ENCODE results near the gene EFNA1. TPM values are rescaled to one million over a fixed set of nuclear protein-coding genes. Genes with fewer than 3 reads are reported as not detected.

EFNA1 gene
- polyA plus RNA-seq, 1 of the 3 experiments (the other 2 are of a cell fraction): 14.4 TPM

DNA sequence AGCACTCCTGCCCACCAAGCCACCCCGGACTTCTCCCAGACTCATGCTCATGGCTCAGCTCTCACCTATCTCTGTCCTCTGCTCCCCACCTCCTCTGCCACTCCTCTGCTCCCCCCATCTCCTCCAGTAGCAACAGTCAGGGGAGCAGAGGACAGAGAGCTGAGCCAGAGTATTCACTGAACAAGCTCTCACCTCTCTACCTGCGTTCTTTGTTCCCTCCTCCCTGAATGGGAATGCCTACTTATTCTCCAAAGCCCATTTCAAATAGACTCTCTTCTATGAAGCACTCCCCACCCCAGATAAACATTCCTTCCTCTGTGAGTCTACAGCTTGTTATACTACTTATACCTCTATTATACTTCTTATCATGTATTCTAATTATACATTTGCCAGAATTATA is 6.4 kb upstream of the EFNA1 start:
- Histone ChIP-seq H3K9me3 (no peaks in the 10 kb centered on the region), H3K9me2 (no peaks in the 10 kb centered on the region), H3K9ac (no peak overlapping the region), H3K4me1 (ENCODE audit: control insufficient read depth in 1 of 2, insufficient read depth in 2 of 2, low read depth in 1 of 2, low read length in 1 of 2) (peaks cover 0 to 9% of the 10 kb centered on the region in 2 experiments; a peak in 1 of 4 replicates), H3K36me3 (replicated peaks in 1 of 2; ENCODE audit: control insufficient read depth in 1 of 2, insufficient read depth in 2 of 2, low read length in 1 of 2) (no peaks in the 10 kb centered on the region), H3K4me2 (no peak overlapping the region), H3K27me3 (ENCODE audit: insufficient read depth) (no peaks in the 10 kb centered on the region; the same call in 1 of the 2 replicates), H2AFZ (ENCODE audit: low read depth) (no peak overlapping the region), H3K4me3 (ENCODE audit: low read depth in 2 of 2, low read length in 1 of 2) (no peak overlapping the region), H3K27ac (ENCODE audit: low read depth in 2 of 2, low read length in 1 of 2) (no peak overlapping the region), H4K20me1 (ENCODE audit: insufficient read depth) (no peaks in the 10 kb centered on the region), H3K79me2 (ENCODE audit: insufficient read depth) (no peaks in the 10 kb centered on the region), H3F3A (replicated peaks; ENCODE audit: insufficient read depth) (no peaks in the 10 kb centered on the region)
- TF ChIP-seq POLR2AphosphoS5 (IDR thresholded peaks at IDR 0.05; ENCODE audit: low read depth, low read length) (no peak), EZH2phosphoT487 (IDR thresholded peaks at IDR 0.05; ENCODE audit: borderline replicate concordance, low read depth) (no peak), NFIC (IDR thresholded peaks at IDR 0.05; ENCODE audit: borderline replicate concordance) (no peak), RFX5 (IDR thresholded peaks at IDR 0.05; ENCODE audit: low read length) (no peak), TCF12 (IDR thresholded peaks at IDR 0.05) (no peak)
- DNase-seq: no peak
- 79% methylated on average over 2 of the region's 2 CpGs for WGBS (ENCODE audit: low lambda C conversion rate)
- POLR2A ChIA-PET: no interaction called here
- CTCF ChIA-PET: interaction anchor here (0.8 to 4.5 kb wide), 5 partner anchors 26 to 51 kb away, joined by 3 to 21 read pairs (median 3); partner anchors contain the start of gene KRTCAP2

DNA sequence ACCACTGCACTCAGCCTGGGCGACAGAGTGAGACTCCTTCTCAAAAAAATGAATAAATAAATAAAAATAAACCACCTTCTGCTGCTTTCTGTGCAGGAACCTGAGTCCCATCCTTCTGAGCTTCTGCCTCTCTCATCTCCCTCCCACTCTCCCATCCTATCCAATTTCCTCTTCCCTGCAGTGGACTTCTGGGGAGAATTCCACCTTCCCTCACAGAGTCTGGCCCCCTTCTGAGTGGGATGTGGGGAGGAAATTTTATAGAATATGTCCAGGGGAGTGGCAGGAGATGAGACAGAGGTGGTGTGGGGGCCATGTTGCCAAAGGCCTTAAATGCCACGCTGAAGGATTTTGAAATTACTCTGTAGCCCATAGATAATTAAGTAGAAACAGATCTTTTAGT is 5.4 kb upstream of the EFNA1 start:
- H4K20me1 ChIP-seq (ENCODE audit: insufficient read depth): no peaks in the 10 kb centered on the region
- ChIA-PET CTCF (interaction anchor here (1.0 to 9.7 kb wide), 7 partner anchors 13 to 51 kb away, joined by 3 to 67 read pairs (median 4); partner anchors contain the start of genes KRTCAP2 and SLC50A1), POLR2A (no interaction called here)
- no peaks in the 10 kb centered on the region for H3K36me3 ChIP-seq (replicated peaks in 1 of 2; ENCODE audit: control insufficient read depth in 1 of 2, insufficient read depth in 2 of 2, low read length in 1 of 2)
- 62% methylated on average over 2 of the region's 2 CpGs for WGBS (ENCODE audit: low lambda C conversion rate)
- no peaks in the 10 kb centered on the region for H3K79me2 ChIP-seq (ENCODE audit: insufficient read depth)
- no peak overlapping the region for H3K4me2 ChIP-seq
- no peaks in the 10 kb centered on the region for H3F3A ChIP-seq (replicated peaks; ENCODE audit: insufficient read depth)
- no peak overlapping the region for H3K27ac ChIP-seq (ENCODE audit: low read depth in 2 of 2, low read length in 1 of 2)
- H3K9ac ChIP-seq: no peak overlapping the region
- no peaks in the 10 kb centered on the region; the same call in 1 of the 2 replicates for H3K27me3 ChIP-seq (ENCODE audit: insufficient read depth)
- H3K4me3 ChIP-seq (ENCODE audit: low read depth in 2 of 2, low read length in 1 of 2): no peak overlapping the region
- H3K9me2 ChIP-seq: no peaks in the 10 kb centered on the region
- no peak for DNase-seq
- H3K4me1 ChIP-seq (ENCODE audit: control insufficient read depth in 1 of 2, insufficient read depth in 2 of 2, low read depth in 1 of 2, low read length in 1 of 2): peaks cover 0 to 18% of the 10 kb centered on the region in 2 experiments; a peak in 1 of 4 replicates
- no peak overlapping the region for H2AFZ ChIP-seq (ENCODE audit: low read depth)
- H3K9me3 ChIP-seq: no peaks in the 10 kb centered on the region
- TF ChIP-seq JUND (IDR thresholded peaks at IDR 0.05) (no peak), TEAD4 (IDR thresholded peaks at IDR 0.05; ENCODE audit: borderline replicate concordance, insufficient read depth) (no peak), CHD2 (IDR thresholded peaks at IDR 0.05; ENCODE audit: low read length, partially characterized antibody) (no peak), MXI1 (IDR thresholded peaks at IDR 0.05; ENCODE audit: low read depth, low read length) (no peak), RCOR1 (IDR thresholded peaks at IDR 0.05; ENCODE audit: low read length) (no peak), SMC3 (IDR thresholded peaks at IDR 0.05; ENCODE audit: low read depth, low read length) (no peak), GABPA (IDR thresholded peaks at IDR 0.05; ENCODE audit: low read depth) (no peak), YY1 (IDR thresholded peaks at IDR 0.05; ENCODE audit: low read depth) (no peak), TAF1 (IDR thresholded peaks at IDR 0.05; ENCODE audit: borderline replicate concordance, low read depth, low read length) (no peak), TCF12 (IDR thresholded peaks at IDR 0.05) (no peak), SIN3A (IDR thresholded peaks at IDR 0.05; ENCODE audit: borderline replicate concordance, low read depth, low read length) (no peak), GATA2 (CRISPR knock-in tag; IDR thresholded peaks at IDR 0.05) (no peak), IRF3 (IDR thresholded peaks at IDR 0.05; ENCODE audit: low read depth, low read length) (no peak), POLR2AphosphoS5 (IDR thresholded peaks at IDR 0.05; ENCODE audit: low read depth, low read length) (no peak), NRF1 (IDR thresholded peaks at IDR 0.05; ENCODE audit: low read depth, low read length) (no peak), RAD21 (IDR thresholded peaks at IDR 0.05; ENCODE audit: low read length) (no peak), ZBTB33 (IDR thresholded peaks at IDR 0.05; ENCODE audit: borderline replicate concordance, low read depth) (no peak), REST (IDR thresholded peaks at IDR 0.05; ENCODE audit: low read depth, low read length) (no peak)
- TF ChIP-seq, protein P1, sequence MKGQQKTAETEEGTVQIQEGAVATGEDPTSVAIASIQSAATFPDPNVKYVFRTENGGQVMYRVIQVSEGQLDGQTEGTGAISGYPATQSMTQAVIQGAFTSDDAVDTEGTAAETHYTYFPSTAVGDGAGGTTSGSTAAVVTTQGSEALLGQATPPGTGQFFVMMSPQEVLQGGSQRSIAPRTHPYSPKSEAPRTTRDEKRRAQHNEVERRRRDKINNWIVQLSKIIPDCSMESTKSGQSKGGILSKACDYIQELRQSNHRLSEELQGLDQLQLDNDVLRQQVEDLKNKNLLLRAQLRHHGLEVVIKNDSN (IDR thresholded peaks at IDR 0.05; ENCODE audit: borderline replicate concordance, low read depth): no peak

All from SK-N-SH (cell line).